Measurements from ENCODE around the gene KIF1B. TPM values are rescaled to one million over a fixed set of nuclear protein-coding genes. Genes with fewer than 3 reads are reported as not detected.
"Not testable (repeated sequence)": the region's sequence is repeated elsewhere in the genome, so short reads cannot be mapped to it uniquely, and the experiment has no call there.

The KIF1B gene
- polyA plus RNA-seq, 3 donors, result 43.6 to 45.6 (median 43.8) TPM

- no peak for DNase-seq (ENCODE audit: low read depth in 3 of 3, low spot score in 2 of 3)
These were observed 15.2 kb downstream of the KIF1B start for GRCh38 chr1:10225573-10225972.

GRCh38 chr1:10228528-10228927, 18.2 kb downstream of the KIF1B start:
- no peak for DNase-seq (ENCODE audit: low read depth in 3 of 3, low spot score in 2 of 3)

- DNase-seq (ENCODE audit: low read depth in 3 of 3, low spot score in 2 of 3), result no peak
These were observed 19.5 kb downstream of the KIF1B start for GRCh38 chr1:10229903-10230302.

- no peak for DNase-seq (ENCODE audit: low read depth in 3 of 3, low spot score in 2 of 3)
These were observed 21.8 kb downstream of the KIF1B start for GRCh38 chr1:10232163-10232562.

- no peak for DNase-seq (ENCODE audit: low read depth in 3 of 3, low spot score in 2 of 3)
These were observed 26.2 kb downstream of the KIF1B start for GRCh38 chr1:10236405-10237156.

GRCh38 chr1:10237157-10237539, 26.8 kb downstream of the KIF1B start:
- DNase-seq (ENCODE audit: low read depth in 3 of 3, low spot score in 2 of 3), result no peak

- no peak for DNase-seq (ENCODE audit: low read depth in 3 of 3, low spot score in 2 of 3)
These were observed 31.8 kb downstream of the KIF1B start for GRCh38 chr1:10242135-10242534.

- no peak for DNase-seq (ENCODE audit: low read depth in 3 of 3, low spot score in 2 of 3)
These were observed 32.4 kb downstream of the KIF1B start for GRCh38 chr1:10242811-10243210.

- no peak for DNase-seq (ENCODE audit: low read depth in 3 of 3, low spot score in 2 of 3)
These were observed 35.3 kb downstream of the KIF1B start for GRCh38 chr1:10245674-10246073.

- no peak for DNase-seq (ENCODE audit: low read depth in 3 of 3, low spot score in 2 of 3)
These were observed 39.6 kb downstream of the KIF1B start for GRCh38 chr1:10249808-10250457.

- DNase-seq (ENCODE audit: low read depth in 3 of 3, low spot score in 2 of 3), result peak in 2 of 3 donors; percentile 21 to 40
These were observed 40.3 kb downstream of the KIF1B start for GRCh38 chr1:10250663-10251062.

- DNase-seq (ENCODE audit: low read depth in 3 of 3, low spot score in 2 of 3), result not testable (repeated sequence)
These were observed 41.1 kb downstream of the KIF1B start for GRCh38 chr1:10251325-10252108.

- DNase-seq (ENCODE audit: low read depth in 3 of 3, low spot score in 2 of 3), result no peak
These were observed 42.1 kb downstream of the KIF1B start for GRCh38 chr1:10252508-10252907.

- DNase-seq (ENCODE audit: low read depth in 3 of 3, low spot score in 2 of 3), result no peak
These were observed 42.8 kb downstream of the KIF1B start for GRCh38 chr1:10253149-10253548.

GRCh38 chr1:10253755-10254154, 43.4 kb downstream of the KIF1B start:
- DNase-seq (ENCODE audit: low read depth in 3 of 3, low spot score in 2 of 3), result peak; percentile 51 to 78 (median 68)

GRCh38 chr1:10257851-10258250, 47.5 kb downstream of the KIF1B start:
- no peak for DNase-seq (ENCODE audit: low read depth in 3 of 3, low spot score in 2 of 3)

GRCh38 chr1:10259547-10259946, 49.2 kb downstream of the KIF1B start:
- not testable (repeated sequence) for DNase-seq (ENCODE audit: low read depth in 3 of 3, low spot score in 2 of 3)

- DNase-seq (ENCODE audit: low read depth in 3 of 3, low spot score in 2 of 3), result no peak
These were observed 53.2 kb downstream of the KIF1B start for GRCh38 chr1:10263450-10264082.

- no peak for DNase-seq (ENCODE audit: low read depth in 3 of 3, low spot score in 2 of 3)
These were observed 54.7 kb downstream of the KIF1B start for GRCh38 chr1:10265027-10265426.

- DNase-seq (ENCODE audit: low read depth in 3 of 3, low spot score in 2 of 3), result no peak
These were observed 55.5 kb downstream of the KIF1B start for GRCh38 chr1:10265900-10266299.

GRCh38 chr1:10267319-10267718, 56.9 kb downstream of the KIF1B start:
- DNase-seq (ENCODE audit: low read depth in 3 of 3, low spot score in 2 of 3), result no peak
